Stimulated activated CD4-positive, alpha-beta T cell treated with anti-CD3 and anti-CD28 coated beads, Interleukin-1b, Interleukin-23, amount 100 ng/mL, for 48 hours (primary cell): ENCODE measurements around the gene ZG16.
"Not testable (repeated sequence)": the region's sequence is repeated elsewhere in the genome, so short reads cannot be mapped to it uniquely, and the experiment has no call there.

ENCODE experiments used
- DNase-seq: peaks from one replicate; pipeline ENCODE4 v3.0.0-alpha.2; 2020

ZG16 gene

GRCh38 chr16:29790183-29790948 lies 12.3 kb downstream of the ZG16 start, which contains the start of gene KIF22:
Gene KIF22 (plus strand): TSS chr16:29790751. CDS start chr16:29790760, 9 bp downstream.
- peak; percentile 100 for DNase-seq

- DNase-seq = no peak
Measured at GRCh38 chr16:29790949-29791844, 13.1 kb downstream of the ZG16 start.

DNA sequence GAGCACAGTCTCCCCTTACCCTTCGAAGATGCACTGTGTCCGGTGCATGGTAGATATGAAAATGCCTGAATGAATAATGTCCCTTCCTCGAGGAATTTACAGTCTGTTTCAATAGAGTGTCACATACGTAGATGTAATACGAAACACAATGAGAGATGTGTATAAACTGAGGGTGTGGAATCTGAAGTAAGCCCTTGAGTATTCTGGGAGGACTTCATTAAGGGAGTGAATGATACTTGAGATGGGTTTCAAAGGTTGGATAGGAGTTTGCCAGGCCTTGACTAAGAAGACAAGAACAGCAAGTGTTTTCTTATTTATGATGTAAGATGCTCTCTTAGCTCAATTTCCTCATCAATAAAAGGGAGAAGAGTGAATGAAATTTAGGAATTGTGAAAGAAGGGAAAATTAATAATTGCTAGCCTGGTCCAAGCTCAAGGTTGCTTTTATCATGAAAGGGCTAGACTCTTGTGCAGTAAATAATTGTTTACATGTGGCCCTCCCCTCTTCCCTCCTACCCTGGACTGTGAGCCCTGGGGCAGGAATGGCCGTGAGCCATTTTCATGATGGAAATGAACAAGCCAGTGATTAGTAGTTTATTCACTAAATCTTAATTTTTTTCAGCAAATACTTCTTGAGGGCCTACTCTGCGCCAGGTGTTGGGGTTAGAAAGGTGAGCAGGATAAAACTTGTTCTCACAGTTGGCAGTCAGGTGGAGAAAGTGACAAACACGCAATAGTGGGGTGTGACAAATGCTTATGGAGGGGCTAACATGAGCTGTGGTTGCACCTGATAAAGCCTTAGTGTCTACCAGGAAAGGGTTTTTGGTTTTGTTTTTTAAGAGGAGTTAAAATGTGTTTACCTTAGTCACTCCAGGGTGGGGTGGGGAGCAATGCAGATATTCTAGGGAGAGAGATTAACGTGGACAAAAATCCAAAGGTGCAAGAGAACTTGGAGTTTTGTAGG lies 14.1 kb downstream of the ZG16 start:
- DNase-seq = no peak

DNA sequence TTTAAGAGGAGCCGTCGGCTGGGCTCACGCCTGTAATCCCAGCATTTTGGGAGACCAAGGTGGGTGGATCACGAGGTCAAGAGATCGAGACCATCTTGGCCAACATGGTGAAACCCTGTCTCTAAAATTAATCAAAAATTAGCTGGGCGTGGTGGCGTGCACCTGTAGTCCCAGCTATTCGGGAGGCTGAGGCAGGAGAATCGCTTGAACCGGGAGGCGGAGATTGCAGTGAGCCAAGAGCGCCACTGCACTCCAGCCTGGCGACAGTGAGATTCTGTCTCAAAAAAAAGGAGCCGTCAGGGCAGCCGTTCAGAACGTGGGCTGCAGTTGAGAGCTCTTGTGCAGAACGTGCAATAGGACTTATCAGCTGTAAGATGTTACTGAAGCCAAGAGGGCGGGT lies 15.1 kb downstream of the ZG16 start:
- not testable (repeated sequence) for DNase-seq

- DNase-seq = no peak
Measured at GRCh38 chr16:29794231-29794710, 16.2 kb downstream of the ZG16 start.

- no peak for DNase-seq
Measured at GRCh38 chr16:29802416-29802935, 24.4 kb downstream of the ZG16 start.

DNA sequence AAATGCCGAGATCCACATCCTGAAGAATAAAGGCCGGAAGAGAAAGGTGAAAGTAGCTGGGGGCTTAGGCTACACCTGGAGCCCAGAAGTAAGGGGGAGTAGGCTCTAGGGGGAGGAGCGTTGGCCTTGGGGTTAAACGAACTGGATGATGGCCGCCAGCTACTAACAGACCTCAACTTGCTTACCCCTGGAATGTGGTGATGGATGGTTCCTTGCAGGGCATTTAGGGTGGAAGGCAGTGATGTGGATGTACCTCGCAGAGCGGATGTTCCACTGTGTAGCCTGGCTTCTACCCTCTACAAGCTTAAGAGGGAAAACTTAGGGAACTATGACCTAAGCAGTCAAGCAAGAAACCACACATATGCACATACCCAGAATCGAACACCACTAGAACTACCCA lies 26.0 kb downstream of the ZG16 start:
- DNase-seq = no peak

DNA sequence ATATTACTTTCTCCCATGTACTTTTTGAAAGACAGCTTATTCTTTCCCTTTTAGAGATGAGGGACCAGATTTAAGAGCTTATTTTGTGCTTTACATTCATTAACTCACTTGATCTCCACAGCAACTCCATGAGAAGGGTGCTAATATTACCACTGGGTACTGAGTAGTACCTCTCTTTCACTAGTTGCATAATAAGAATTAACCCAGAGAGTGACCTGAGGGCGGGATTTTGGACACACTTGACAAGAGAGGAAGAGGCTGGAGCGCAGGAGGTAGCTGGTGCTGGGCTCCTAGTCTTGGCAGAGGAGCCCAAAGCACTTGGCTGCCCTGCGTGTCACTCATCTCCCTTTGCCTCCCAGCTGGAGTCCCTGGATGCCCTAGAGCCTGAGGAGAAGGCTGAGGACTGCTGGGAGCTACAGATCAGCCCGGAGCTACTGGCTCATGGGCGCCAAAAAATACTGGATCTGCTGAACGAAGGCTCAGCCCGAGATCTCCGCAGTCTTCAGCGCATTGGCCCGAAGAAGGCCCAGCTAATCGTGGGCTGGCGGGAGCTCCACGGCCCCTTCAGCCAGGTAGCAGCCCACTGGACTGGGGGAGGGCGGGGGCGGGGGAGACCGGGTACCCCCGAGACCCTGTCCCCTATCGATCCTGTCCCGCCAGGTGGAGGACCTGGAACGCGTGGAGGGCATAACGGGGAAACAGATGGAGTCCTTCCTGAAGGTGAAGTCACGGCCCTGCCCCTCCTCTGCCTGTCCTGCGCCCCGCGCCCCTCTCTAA lies 26.6 kb downstream of the ZG16 start:
- DNase-seq = no peak

DNA sequence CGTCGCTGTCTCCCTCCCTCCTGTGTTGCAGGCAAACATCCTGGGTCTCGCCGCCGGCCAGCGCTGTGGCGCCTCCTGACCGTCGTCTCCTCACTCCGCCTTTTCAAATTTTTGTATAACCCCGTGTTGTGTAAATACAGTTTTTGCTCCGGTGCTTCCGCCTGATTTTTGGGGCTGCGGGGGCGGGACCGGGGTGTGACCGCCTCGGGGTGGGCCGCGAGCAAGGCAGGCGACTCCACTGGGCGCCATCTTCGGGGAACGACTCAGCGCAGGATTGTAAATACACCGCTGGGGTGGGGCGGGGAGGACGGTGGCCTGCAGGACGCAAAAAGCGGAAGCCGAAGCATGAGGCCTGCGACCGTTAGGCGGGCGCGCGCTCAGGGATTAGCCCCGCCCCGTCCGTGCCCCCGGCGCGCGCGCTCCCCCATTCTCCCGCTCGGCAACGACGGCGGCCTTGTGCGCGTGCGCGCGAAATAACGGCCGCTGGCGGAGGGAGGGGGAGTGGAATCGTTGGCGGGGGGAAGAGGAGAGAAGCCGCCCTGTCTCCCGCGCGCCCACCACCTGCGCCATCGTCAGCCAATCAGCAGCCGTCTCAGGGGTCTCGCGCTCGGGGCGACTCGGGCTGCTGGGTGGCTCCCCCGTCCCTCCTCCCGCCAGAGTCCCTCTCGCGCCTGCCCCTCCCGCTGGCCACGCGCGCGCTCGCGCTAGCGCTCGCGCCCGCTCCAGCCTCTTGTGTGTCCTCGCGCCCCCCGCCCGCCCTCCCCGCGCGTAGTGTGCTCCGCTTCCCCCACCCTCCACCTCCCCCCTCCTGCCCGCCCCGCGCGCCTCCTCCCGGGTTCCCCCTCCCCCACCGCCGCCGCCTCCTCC lies 27.4 kb downstream of the ZG16 start:
- peak; percentile 98 for DNase-seq

DNA sequence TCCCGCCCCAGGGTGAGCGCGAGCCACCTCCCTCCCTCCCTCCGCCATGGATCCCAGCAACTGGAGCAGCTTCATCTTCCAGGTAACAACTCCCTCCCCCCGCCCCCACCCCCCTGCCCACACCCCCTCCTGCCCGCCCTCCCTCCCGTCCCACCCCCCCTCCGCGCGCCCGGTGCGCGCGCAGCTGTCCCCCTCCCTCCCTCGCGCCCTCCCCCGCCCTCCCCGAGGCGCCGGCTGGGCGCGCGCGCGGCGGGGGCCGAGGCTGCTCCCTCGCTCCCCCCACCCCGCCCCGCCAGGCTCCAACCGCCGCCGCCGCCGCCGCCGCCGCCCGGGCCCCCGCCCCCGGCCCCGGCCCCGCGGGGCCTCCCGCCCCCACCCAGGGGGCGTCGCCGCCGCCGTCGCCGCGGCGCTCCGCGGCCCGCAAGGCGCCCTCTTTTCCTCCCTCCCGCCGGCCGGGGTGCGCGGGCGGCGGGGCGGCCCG lies 28.1 kb downstream of the ZG16 start, which contains the start of gene MAZ:
Gene MAZ, plus strand, starts transcription at position 431 of the 481 bp plus-strand sequence. CDS start 173 bp downstream, outside the sequence.
- no peak for DNase-seq

DNA sequence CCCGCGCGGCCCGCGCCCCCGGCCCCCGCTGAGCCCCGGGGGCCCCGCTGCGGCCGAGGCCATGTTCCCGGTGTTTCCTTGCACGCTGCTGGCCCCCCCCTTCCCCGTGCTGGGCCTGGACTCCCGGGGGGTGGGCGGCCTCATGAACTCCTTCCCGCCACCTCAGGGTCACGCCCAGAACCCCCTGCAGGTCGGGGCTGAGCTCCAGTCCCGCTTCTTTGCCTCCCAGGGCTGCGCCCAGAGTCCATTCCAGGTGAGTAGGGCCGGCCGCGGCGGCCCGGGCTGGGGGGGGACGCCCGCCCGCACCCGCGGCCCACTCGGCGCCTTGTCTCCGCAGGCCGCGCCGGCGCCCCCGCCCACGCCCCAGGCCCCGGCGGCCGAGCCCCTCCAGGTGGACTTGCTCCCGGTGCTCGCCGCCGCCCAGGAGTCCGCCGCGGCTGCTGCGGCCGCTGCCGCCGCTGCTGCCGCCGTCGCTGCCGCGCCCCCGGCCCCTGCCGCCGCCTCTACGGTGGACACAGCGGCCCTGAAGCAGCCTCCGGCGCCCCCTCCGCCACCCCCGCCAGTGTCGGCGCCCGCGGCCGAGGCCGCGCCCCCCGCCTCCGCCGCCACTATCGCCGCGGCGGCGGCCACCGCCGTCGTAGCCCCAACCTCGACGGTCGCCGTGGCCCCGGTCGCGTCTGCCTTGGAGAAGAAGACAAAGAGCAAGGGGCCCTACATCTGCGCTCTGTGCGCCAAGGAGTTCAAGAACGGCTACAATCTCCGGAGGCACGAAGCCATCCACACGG lies 28.8 kb downstream of the ZG16 start:
- DNase-seq = peak; percentile 74

DNA sequence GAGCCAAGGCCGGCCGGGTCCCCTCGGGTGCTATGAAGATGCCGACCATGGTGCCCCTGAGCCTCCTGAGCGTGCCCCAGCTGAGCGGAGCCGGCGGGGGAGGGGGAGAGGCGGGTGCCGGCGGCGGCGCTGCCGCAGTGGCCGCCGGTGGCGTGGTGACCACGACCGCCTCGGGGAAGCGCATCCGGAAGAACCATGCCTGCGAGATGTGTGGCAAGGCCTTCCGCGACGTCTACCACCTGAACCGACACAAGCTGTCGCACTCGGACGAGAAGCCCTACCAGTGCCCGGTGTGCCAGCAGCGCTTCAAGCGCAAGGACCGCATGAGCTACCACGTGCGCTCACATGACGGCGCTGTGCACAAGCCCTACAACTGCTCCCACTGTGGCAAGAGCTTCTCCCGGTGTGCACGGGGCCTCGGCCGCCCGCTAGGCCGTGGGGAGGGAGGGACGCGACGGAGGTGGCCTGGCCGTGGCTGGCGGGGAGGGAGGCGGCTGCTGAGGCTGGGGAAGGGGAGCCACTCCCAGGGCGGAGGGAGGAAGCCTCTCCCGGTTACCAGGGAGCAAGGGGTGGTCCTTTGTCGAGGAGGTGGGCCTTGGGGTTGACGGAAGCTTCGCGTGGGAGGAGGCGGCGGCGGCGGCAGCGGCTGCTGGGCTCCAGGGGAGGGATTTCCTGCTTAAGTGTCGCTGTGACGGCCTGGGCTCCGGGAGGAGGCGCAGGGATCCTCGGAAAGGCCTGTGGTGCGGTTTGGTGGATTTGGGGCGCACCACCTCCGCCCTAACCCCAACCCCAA lies 29.6 kb downstream of the ZG16 start:
- peak; percentile 89 for DNase-seq

- DNase-seq = no peak
Measured at GRCh38 chr16:29808219-29808900, 30.3 kb downstream of the ZG16 start.

DNA sequence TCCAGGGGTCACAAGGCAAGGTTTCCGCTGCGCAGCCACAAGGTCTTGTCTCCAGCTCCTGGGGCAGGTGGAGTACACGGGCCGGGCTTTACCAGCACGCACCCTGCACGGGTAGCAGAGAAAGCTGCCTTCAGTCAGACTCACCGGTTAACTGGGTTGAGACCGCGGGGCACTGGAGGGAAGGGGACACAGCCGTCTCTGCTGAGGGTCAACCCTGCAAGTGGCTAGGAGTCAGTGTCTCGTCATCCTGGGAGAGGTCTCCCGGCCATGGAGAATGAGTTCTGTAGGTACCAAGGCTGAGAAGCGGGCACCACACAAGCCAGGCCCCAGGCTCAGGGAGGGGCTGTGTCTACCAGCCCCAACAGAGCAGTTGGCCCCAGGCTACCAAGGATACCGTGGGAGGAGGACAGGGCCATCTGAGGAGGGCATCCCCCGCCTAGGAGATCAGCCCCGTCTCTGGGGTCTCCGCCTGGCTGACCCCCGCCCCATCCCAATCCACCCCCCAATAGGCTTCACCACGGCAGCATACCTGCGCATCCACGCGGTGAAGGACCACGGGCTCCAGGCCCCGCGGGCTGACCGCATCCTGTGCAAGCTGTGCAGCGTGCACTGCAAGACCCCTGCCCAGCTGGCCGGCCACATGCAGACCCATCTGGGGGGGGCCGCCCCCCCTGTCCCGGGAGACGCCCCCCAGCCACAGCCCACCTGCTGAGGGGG lies 31.1 kb downstream of the ZG16 start:
- DNase-seq = no peak

DNA sequence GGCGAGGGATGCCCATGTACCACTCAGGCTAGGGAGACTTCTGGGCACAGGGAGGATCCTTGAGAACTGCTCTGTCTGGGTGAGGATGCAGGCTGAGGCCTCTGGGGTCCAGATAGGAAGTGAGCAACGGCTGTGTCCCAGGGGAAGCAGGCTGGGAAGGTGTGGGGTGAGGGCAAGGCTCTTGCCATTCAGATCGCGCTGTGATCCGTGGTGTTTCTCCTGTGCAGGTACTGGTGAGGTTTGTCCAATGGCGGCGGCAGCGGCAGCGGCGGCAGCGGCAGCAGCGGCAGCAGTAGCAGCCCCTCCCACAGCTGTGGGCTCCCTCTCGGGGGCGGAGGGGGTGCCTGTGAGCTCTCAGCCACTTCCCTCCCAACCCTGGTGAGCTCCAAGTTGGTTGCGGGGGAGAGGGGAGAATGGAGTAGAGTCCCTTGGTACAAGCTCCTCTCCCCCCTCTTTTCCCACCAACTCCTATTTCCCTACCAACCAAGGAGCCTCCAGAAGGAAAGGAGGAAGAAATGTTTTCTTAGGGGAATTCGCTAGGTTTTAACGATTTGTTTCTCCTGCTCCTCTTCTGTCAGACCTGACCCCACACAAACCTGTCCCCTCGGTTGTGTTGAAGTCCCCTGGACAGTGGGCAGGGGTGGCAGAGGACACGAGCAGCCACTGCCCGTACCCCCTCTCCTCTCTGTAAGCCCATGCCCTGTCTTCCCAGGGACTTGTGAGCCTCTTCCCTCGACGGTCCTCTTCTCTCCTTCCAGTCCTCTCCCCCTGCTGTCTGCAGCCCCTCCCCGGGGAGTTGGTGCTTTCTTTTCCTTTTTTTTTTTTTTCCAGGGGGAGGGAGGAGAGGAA lies 32.0 kb downstream of the ZG16 start:
- DNase-seq = no peak

GRCh38 chr16:29810699-29811169 lies 32.7 kb downstream of the ZG16 start:
- no peak for DNase-seq
